ENCODE results near the gene NT5C3A. TPM values are rescaled to one million over a fixed set of nuclear protein-coding genes. Genes with fewer than 3 reads are reported as not detected.

The NT5C3A gene
- total and polyA plus RNA-seq, 2 of the 13 experiments (the other 11 are each of a cell fraction or from before 2014, with no cell fraction given) = 16.9 to 34.0 TPM

DNA sequence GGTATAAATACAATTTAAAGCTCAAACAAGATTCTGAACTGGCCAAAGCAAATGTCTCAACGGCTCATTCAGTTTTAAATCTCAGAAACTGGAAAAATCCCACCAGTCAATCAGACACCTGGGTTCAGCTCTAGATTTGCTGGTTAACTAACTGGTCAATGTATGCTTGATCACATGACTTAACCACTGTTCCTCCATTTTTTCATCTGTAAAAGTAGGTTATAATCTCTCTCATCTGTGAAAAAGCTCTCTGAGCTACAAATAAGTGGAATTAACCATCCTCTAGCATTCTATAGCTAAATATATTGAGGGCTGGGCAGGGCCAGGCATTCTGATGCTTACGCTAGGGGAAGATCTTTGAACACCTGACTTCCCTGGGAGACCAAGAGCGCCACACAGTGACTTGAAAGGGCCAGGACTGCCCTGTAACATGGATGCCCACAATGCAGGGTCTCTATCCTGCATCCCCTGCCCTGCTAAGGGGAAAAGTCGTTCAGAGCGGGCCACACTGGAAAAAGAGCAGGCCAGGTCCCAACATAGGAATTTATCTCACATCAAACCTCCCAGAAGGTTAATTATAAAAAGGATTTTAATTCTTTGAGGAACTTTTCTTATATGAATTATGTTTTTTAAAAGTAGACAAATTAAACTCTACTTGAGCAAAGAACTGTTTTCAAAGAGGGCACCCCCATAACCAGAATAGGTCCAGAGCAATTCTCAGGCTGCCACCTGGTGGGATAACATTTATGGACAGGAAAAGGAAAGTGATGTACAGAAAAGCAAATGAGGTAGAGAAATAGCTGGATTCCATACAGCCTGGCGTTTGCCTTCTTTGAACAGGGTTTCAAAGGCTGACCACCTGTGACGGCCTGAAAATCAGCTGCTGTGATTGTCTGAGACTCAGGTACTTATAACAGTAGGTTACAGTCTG, 44.8 kb upstream of the NT5C3A start (continued):
- TF ChIP-seq CTCF (CRISPR knock-in tag; IDR thresholded peaks at IDR 0.05) (peak; percentile 53; the same call in 1 of the 2 replicates), GATAD2A (CRISPR knock-in tag; IDR thresholded peaks at IDR 0.05) (peak; percentile 17; the same call in 1 of the 2 replicates), NFKB2 (CRISPR knock-in tag; IDR thresholded peaks at IDR 0.05; ENCODE audit: borderline replicate concordance) (no peak), IRX3 (CRISPR knock-in tag; IDR thresholded peaks at IDR 0.05; ENCODE audit: borderline replicate concordance, low read depth) (no peak), ZSCAN29 (CRISPR knock-in tag; conservative IDR thresholded peaks at IDR 0.05) (no peak), KMT2A (CRISPR knock-in tag; IDR thresholded peaks at IDR 0.05) (no peak), ZMAT3 (CRISPR knock-in tag; conservative IDR thresholded peaks at IDR 0.05) (no peak), THYN1 (CRISPR knock-in tag; IDR thresholded peaks at IDR 0.05; ENCODE audit: borderline replicate concordance, low read depth) (no peak), ZNF773 (CRISPR knock-in tag; IDR thresholded peaks at IDR 0.05; ENCODE audit: borderline replicate concordance) (no peak), NFAT5 (CRISPR knock-in tag; IDR thresholded peaks at IDR 0.05) (no peak)
- TF ChIP-seq, protein P1, sequence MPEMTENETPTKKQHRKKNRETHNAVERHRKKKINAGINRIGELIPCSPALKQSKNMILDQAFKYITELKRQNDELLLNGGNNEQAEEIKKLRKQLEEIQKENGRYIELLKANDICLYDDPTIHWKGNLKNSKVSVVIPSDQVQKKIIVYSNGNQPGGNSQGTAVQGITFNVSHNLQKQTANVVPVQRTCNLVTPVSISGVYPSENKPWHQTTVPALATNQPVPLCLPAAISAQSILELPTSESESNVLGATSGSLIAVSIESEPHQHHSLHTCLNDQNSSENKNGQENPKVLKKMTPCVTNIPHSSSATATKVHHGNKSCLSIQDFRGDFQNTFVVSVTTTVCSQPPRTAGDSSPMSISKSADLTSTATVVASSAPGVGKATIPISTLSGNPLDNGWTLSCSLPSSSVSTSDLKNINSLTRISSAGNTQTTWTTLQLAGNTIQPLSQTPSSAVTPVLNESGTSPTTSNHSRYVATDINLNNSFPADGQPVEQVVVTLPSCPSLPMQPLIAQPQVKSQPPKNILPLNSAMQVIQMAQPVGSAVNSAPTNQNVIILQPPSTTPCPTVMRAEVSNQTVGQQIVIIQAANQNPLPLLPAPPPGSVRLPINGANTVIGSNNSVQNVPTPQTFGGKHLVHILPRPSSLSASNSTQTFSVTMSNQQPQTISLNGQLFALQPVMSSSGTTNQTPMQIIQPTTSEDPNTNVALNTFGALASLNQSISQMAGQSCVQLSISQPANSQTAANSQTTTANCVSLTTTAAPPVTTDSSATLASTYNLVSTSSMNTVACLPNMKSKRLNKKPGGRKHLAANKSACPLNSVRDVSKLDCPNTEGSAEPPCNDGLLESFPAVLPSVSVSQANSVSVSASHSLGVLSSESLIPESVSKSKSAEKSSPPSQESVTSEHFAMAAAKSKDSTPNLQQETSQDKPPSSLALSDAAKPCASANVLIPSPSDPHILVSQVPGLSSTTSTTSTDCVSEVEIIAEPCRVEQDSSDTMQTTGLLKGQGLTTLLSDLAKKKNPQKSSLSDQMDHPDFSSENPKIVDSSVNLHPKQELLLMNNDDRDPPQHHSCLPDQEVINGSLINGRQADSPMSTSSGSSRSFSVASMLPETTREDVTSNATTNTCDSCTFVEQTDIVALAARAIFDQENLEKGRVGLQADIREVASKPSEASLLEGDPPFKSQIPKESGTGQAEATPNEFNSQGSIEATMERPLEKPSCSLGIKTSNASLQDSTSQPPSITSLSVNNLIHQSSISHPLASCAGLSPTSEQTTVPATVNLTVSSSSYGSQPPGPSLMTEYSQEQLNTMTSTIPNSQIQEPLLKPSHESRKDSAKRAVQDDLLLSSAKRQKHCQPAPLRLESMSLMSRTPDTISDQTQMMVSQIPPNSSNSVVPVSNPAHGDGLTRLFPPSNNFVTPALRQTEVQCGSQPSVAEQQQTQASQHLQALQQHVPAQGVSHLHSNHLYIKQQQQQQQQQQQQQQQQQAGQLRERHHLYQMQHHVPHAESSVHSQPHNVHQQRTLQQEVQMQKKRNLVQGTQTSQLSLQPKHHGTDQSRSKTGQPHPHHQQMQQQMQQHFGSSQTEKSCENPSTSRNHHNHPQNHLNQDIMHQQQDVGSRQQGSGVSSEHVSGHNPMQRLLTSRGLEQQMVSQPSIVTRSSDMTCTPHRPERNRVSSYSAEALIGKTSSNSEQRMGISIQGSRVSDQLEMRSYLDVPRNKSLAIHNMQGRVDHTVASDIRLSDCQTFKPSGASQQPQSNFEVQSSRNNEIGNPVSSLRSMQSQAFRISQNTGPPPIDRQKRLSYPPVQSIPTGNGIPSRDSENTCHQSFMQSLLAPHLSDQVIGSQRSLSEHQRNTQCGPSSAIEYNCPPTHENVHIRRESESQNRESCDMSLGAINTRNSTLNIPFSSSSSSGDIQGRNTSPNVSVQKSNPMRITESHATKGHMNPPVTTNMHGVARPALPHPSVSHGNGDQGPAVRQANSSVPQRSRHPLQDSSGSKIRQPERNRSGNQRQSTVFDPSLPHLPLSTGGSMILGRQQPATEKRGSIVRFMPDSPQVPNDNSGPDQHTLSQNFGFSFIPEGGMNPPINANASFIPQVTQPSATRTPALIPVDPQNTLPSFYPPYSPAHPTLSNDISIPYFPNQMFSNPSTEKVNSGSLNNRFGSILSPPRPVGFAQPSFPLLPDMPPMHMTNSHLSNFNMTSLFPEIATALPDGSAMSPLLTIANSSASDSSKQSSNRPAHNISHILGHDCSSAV (CRISPR knock-in tag; IDR thresholded peaks at IDR 0.05; ENCODE audit: borderline replicate concordance) = no peak
- TF ChIP-seq, protein P2, sequence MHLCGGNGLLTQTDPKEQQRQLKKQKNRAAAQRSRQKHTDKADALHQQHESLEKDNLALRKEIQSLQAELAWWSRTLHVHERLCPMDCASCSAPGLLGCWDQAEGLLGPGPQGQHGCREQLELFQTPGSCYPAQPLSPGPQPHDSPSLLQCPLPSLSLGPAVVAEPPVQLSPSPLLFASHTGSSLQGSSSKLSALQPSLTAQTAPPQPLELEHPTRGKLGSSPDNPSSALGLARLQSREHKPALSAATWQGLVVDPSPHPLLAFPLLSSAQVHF (CRISPR knock-in tag; IDR thresholded peaks at IDR 0.05) = no peak

Data from HepG2 (cell line).